ENCODE measurements around the gene TLR8. TPM values are rescaled to one million over a fixed set of nuclear protein-coding genes. Genes with fewer than 3 reads are reported as not detected.

TLR8 gene
- total and polyA plus RNA-seq, 2 donors from 2014 or later, result 3.1 TPM; not detected in 1

DNA sequence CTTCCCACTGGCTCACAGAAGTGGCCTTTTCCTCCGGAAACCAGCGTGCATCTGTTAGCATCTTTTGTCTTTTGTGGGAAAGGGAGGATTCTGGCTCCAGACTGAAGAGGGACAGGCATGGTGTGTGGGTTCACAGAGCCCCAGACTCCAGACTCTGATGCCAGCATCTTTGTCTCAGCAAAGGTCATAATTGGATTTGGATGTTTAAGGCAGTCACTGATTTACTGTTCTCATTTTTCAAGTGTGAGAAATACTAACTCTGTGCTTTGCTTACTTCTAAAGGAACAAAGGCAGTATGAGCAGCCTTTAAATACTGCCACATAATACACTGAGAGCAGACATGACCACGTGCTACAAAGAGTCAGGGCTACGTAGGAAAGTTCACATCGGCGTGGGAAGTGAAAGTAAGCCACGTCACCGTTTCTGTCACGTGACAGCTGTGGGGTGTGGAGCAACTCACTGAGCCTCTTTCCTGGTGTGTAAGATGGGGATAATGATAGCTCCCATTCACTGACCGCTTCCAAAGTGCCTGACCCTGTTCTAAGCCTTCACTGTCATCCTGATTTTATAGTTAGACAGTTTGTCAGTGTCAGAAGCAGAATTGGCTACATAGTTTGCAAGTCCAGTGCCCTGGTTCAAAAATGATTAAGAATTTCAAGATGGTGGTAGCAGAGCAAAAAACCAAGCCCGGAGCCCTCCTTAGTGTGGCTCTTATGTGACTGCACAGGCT is 43.7 kb downstream of the TLR8 start:
- no peaks in the 10 kb centered on the region for H3K27me3 ChIP-seq (ENCODE audit: control insufficient read depth, insufficient read depth, low read length)
- peak overlapping the region; percentile 16 to 28 (median 28) for H3K4me3 ChIP-seq (ENCODE audit: low read length in 3 of 3)
- intact Hi-C loops (cut with DNase I), result no loop called here
- no peak for FAIRE-seq
- no peaks in the 10 kb centered on the region for H3K9me3 ChIP-seq (ENCODE audit: control insufficient read depth in 2 of 3, insufficient read depth in 1 of 3, low read length in 3 of 3)
- peak overlapping the region; percentile 32 to 59 for H3K27ac ChIP-seq (ENCODE audit: low read depth in 2 of 2, low read length in 2 of 2)
- no peaks in the 10 kb centered on the region for H3K36me3 ChIP-seq (ENCODE audit: control insufficient read depth in 2 of 3, insufficient read depth in 3 of 3, low read length in 3 of 3)
- TF ChIP-seq, protein P1, sequence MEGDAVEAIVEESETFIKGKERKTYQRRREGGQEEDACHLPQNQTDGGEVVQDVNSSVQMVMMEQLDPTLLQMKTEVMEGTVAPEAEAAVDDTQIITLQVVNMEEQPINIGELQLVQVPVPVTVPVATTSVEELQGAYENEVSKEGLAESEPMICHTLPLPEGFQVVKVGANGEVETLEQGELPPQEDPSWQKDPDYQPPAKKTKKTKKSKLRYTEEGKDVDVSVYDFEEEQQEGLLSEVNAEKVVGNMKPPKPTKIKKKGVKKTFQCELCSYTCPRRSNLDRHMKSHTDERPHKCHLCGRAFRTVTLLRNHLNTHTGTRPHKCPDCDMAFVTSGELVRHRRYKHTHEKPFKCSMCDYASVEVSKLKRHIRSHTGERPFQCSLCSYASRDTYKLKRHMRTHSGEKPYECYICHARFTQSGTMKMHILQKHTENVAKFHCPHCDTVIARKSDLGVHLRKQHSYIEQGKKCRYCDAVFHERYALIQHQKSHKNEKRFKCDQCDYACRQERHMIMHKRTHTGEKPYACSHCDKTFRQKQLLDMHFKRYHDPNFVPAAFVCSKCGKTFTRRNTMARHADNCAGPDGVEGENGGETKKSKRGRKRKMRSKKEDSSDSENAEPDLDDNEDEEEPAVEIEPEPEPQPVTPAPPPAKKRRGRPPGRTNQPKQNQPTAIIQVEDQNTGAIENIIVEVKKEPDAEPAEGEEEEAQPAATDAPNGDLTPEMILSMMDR (IDR thresholded peaks at IDR 0.05; ENCODE audit: borderline replicate concordance, extremely low read depth, insufficient read depth), result no peak
- H3K9ac ChIP-seq (ENCODE audit: low read length in 3 of 3), result no peak overlapping the region
- peaks cover 2 to 12% (median 12%) of the 10 kb centered on the region in 3 donors for H3K4me1 ChIP-seq (ENCODE audit: control insufficient read depth in 2 of 3, insufficient read depth in 2 of 3, low read depth in 1 of 3, low read length in 3 of 3)
- DNase-seq, result peak; percentile 30 to 88 (median 58)

DNA sequence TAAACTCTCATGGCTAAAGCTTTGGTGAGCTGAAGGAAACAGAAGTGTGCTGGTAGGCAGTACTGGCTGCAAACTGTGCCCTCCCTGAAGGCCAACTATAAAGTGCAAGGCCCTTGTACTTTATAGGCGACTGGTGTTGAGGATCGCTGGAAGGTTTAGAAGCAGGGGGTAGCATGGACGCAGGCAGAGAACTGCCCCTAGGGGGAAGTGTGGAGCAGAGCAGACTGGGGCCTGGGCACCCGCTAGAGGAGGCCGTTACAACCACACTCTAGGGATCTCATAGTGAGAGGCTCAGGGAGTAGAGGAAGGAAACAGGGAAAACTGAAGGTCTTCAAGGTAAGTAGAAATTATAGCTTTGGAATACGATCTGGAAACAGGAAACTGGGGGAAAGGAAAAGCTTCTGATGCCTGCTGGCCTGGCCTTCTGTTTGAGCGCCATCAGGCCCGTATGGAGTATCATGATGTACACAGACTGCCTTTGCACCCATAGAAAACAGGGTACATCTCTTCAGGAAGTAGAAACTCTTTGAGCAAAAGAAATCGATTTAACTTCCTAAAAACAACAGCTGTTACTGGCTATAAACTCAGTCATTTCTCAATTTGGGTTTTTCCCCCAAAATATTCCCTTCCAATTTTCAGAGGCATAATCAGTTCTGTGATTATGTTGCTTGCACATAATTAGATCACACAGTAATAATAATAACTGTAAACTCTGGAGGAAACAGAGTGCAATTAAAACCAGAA is 44.6 kb downstream of the TLR8 start:
- H3K4me1 ChIP-seq (ENCODE audit: control insufficient read depth in 2 of 3, insufficient read depth in 2 of 3, low read depth in 1 of 3, low read length in 3 of 3), result peaks cover 2 to 14% (median 12%) of the 10 kb centered on the region in 3 donors
- FAIRE-seq (no peak), DNase-seq (no peak)
- TF ChIP-seq, protein P1 (IDR thresholded peaks at IDR 0.05; ENCODE audit: borderline replicate concordance, extremely low read depth, insufficient read depth), result no peak
- H3K4me3 ChIP-seq (ENCODE audit: low read length in 3 of 3), result no peak overlapping the region
- H3K27ac ChIP-seq (ENCODE audit: low read depth in 2 of 2, low read length in 2 of 2), result peak overlapping the region in 1 of 2 donors; percentile 59
- intact Hi-C loops (cut with DNase I), result no loop called here
- no peaks in the 10 kb centered on the region for H3K36me3 ChIP-seq (ENCODE audit: control insufficient read depth in 2 of 3, insufficient read depth in 3 of 3, low read length in 3 of 3)
- H3K9ac ChIP-seq (ENCODE audit: low read length in 3 of 3), result no peak overlapping the region
- H3K9me3 ChIP-seq (ENCODE audit: control insufficient read depth in 2 of 3, insufficient read depth in 1 of 3, low read length in 3 of 3), result no peaks in the 10 kb centered on the region
- no peaks in the 10 kb centered on the region for H3K27me3 ChIP-seq (ENCODE audit: control insufficient read depth, insufficient read depth, low read length)

DNA sequence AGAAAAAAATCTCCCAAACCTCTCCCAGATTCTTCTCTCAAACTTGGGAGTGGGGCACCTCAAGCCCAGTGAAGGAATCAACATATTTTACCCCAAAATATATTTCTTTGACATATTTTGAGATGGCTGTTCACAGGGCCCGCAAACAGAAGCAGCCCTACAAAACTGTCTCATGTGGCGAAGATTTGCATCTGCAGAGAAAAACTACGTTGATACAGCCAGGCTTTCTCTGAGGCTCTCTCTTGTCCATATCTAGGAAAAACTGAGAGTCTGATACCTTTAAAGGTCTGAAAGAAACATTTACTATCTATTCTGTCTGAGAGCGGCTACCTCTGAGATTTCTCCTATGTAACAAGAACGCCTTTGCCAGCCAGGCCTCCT is 45.2 kb downstream of the TLR8 start:
- DNase-seq (no peak), FAIRE-seq (no peak)
- H3K36me3 ChIP-seq (ENCODE audit: control insufficient read depth in 2 of 3, insufficient read depth in 3 of 3, low read length in 3 of 3), result no peaks in the 10 kb centered on the region
- intact Hi-C loops (cut with DNase I), result no loop called here
- TF ChIP-seq, protein P1 (IDR thresholded peaks at IDR 0.05; ENCODE audit: borderline replicate concordance, extremely low read depth, insufficient read depth), result no peak
- no peaks in the 10 kb centered on the region for H3K9me3 ChIP-seq (ENCODE audit: control insufficient read depth in 2 of 3, insufficient read depth in 1 of 3, low read length in 3 of 3)
- no peak overlapping the region for H3K27ac ChIP-seq (ENCODE audit: low read depth in 2 of 2, low read length in 2 of 2)
- no peak overlapping the region for H3K4me3 ChIP-seq (ENCODE audit: low read length in 3 of 3)
- H3K9ac ChIP-seq (ENCODE audit: low read length in 3 of 3), result no peak overlapping the region
- H3K4me1 ChIP-seq (ENCODE audit: control insufficient read depth in 2 of 3, insufficient read depth in 2 of 3, low read depth in 1 of 3, low read length in 3 of 3), result peaks cover 2 to 19% (median 12%) of the 10 kb centered on the region in 3 donors
- H3K27me3 ChIP-seq (ENCODE audit: control insufficient read depth, insufficient read depth, low read length), result no peaks in the 10 kb centered on the region
